SU-DHL-6 (cell line): ENCODE measurements around the gene C17orf107.
"Not testable (repeated sequence)": the region's sequence is repeated elsewhere in the genome, so short reads cannot be mapped to it uniquely, and the experiment has no call there.

Experiments
- H2AFZ ChIP-seq: fragments of 200-600 bp; sonication (generic); 2 replicates; pipeline ENCODE4 v1.6.1; 2014; ENCODE audit warnings: low read depth, mild to moderate bottlenecking, moderate library complexity, mixed read lengths, antibody characterized with exemption, low read length; ENCODE audit not compliant: severe bottlenecking
- H3F3A ChIP-seq: fragments of 200-600 bp; shearing (Covaris generic); 2 replicates; pipeline ENCODE4 v1.6.0; 2016; ENCODE audit warnings: antibody characterized with exemption, mild to moderate bottlenecking; ENCODE audit not compliant: insufficient read depth
- H3K27ac ChIP-seq: fragments of 200-600 bp; sonication (generic); 2 replicates; pipeline ENCODE4 v1.5.1; 2016; ENCODE audit warnings: low read depth, mild to moderate bottlenecking, low read length, moderate library complexity, mixed read lengths
- H3K27me3 ChIP-seq: fragments of 200-600 bp; sonication (generic), shearing (Covaris generic); 2 replicates; pipeline ENCODE4 v1.6.0; 2014; ENCODE audit warnings: mild to moderate bottlenecking, low read length
- H3K36me3 ChIP-seq: fragments of 200-600 bp; sonication (generic); 2 replicates; pipeline ENCODE4 v1.6.1; 2014; ENCODE audit warnings: mild to moderate bottlenecking, low read length, mixed read lengths
- H3K4me2 ChIP-seq: fragments of 300-600, 200-600 bp; shearing (Covaris generic), sonication (generic); 2 replicates; pipeline ENCODE4 v1.6.0; 2014; ENCODE audit warnings: low read length, low read depth, mild to moderate bottlenecking; ENCODE audit not compliant: poor library complexity, severe bottlenecking
- H3K4me3 ChIP-seq: fragments of 200-600 bp; sonication (generic); 2 replicates; pipeline ENCODE4 v1.5.1; 2014; ENCODE audit warnings: antibody characterized with exemption, low read length, mild to moderate bottlenecking, mixed read lengths; ENCODE audit not compliant: insufficient read depth, poor library complexity, severe bottlenecking
- H3K79me2 ChIP-seq: fragments of 200-600 bp; sonication (generic); 2 replicates; pipeline ENCODE4 v1.6.1; 2014; ENCODE audit warnings: mild to moderate bottlenecking, low read length, moderate library complexity; ENCODE audit not compliant: insufficient read depth
- H3K9ac ChIP-seq: fragments of 200-600 bp; sonication (generic); 2 replicates; pipeline ENCODE4 v1.7.0; 2014; ENCODE audit warnings: mild to moderate bottlenecking, low read length
- H3K9me2 ChIP-seq: fragments of 200-600 bp; sonication (generic); replicated peaks from 2 replicates; pipeline ENCODE4 v1.6.1; 2014; ENCODE audit warnings: low read length; ENCODE audit not compliant: insufficient read depth
- H3K9me3 ChIP-seq: fragments of 200-600 bp; sonication (generic); 2 replicates; pipeline ENCODE4 v1.6.1; 2014; ENCODE audit warnings: low read length, mixed read lengths; ENCODE audit not compliant: insufficient read depth
- H4K20me1 ChIP-seq: fragments of 200-600 bp; sonication (generic); 2 replicates; pipeline ENCODE4 v1.6.1; 2014; ENCODE audit warnings: low read depth, mild to moderate bottlenecking, antibody characterized with exemption, low read length, moderate library complexity, mixed read lengths
- CTCF ChIP-seq: fragments of 200-600 bp; sonication (generic); IDR thresholded peaks from one replicate; pipeline ENCODE4 v1.5.1; 2017; ENCODE audit warnings: antibody characterized with exemption, mild to moderate bottlenecking, low read length, moderate library complexity; ENCODE audit not compliant: insufficient read depth, poor library complexity, severe bottlenecking
- EZH2phosphoT487 ChIP-seq: fragments of 200-600 bp; sonication (generic), shearing (Covaris generic); conservative IDR thresholded peaks from 2 replicates; pipeline ENCODE4 v1.6.1; 2018; ENCODE audit warnings: mild to moderate bottlenecking, antibody characterized with exemption, low read length, moderate library complexity, mixed read lengths

Gene C17orf107

GRCh38 chr17:4920351-4921048 lies 21.2 kb downstream of the C17orf107 start:
- H3K79me2 ChIP-seq = no peaks in the 10 kb centered on the region
- H3F3A ChIP-seq = no peaks in the 10 kb centered on the region
- no peak for TF ChIP-seq CTCF
- no peak for TF ChIP-seq EZH2phosphoT487
- H3K27ac ChIP-seq = no peak overlapping the region
- no peaks in the 10 kb centered on the region for H3K9me3 ChIP-seq
- no peaks in the 10 kb centered on the region for H3K9me2 ChIP-seq
- no peak overlapping the region for H3K4me2 ChIP-seq
- H3K27me3 ChIP-seq = no peaks in the 10 kb centered on the region
- H3K4me3 ChIP-seq = no peak overlapping the region
- no peak overlapping the region for H3K9ac ChIP-seq
- no peaks in the 10 kb centered on the region for H3K36me3 ChIP-seq
- H4K20me1 ChIP-seq = no peaks in the 10 kb centered on the region
- no peak overlapping the region for H2AFZ ChIP-seq

- no peaks in the 10 kb centered on the region for H3K79me2 ChIP-seq
- no peak overlapping the region for H3K9ac ChIP-seq
- H3K36me3 ChIP-seq = no peaks in the 10 kb centered on the region
- no peaks in the 10 kb centered on the region for H3K9me2 ChIP-seq
- no peak overlapping the region for H3K4me3 ChIP-seq
- H3K27me3 ChIP-seq = no peaks in the 10 kb centered on the region
- H3K9me3 ChIP-seq = no peaks in the 10 kb centered on the region
- no peak overlapping the region for H3K27ac ChIP-seq
- no peak for TF ChIP-seq CTCF
- TF ChIP-seq EZH2phosphoT487 = no peak
- H4K20me1 ChIP-seq = no peaks in the 10 kb centered on the region
- H3F3A ChIP-seq = no peaks in the 10 kb centered on the region
- no peak overlapping the region for H2AFZ ChIP-seq
- no peak overlapping the region for H3K4me2 ChIP-seq
Observed at GRCh38 chr17:4921320-4921719, 22.0 kb downstream of the C17orf107 start.

- H3K4me3 ChIP-seq, H3K79me2 ChIP-seq, H3K27ac ChIP-seq, H2AFZ ChIP-seq, H3K27me3 ChIP-seq, H3K4me2 ChIP-seq, H4K20me1 ChIP-seq, H3K9me2 ChIP-seq, H3K9me3 ChIP-seq, H3K9ac ChIP-seq, H3K36me3 ChIP-seq, H3F3A ChIP-seq: not testable (repeated sequence)
Observed at GRCh38 chr17:4926577-4927335, 27.4 kb downstream of the C17orf107 start.

- H3K4me2 ChIP-seq = no peak overlapping the region
- no peak overlapping the region for H3K9ac ChIP-seq
- H3F3A ChIP-seq = 0 out of 2 replicates have a peak, but pooled peaks cover 3% of the 10 kb centered on the region
- H3K27me3 ChIP-seq = no peaks in the 10 kb centered on the region
- H3K9me3 ChIP-seq = no peaks in the 10 kb centered on the region
- H3K4me3 ChIP-seq = no peak overlapping the region
- H3K36me3 ChIP-seq = no peaks in the 10 kb centered on the region
- H2AFZ ChIP-seq = no peak overlapping the region
- H3K27ac ChIP-seq = no peak overlapping the region
- H4K20me1 ChIP-seq = no peaks in the 10 kb centered on the region
- H3K9me2 ChIP-seq = no peaks in the 10 kb centered on the region
- no peaks in the 10 kb centered on the region for H3K79me2 ChIP-seq
- TF ChIP-seq CTCF (no peak), EZH2phosphoT487 (no peak)
Observed at GRCh38 chr17:4928881-4929280, 29.5 kb downstream of the C17orf107 start.
